ENCODE data around the gene FTCDNL1. TPM values are rescaled to one million over a fixed set of nuclear protein-coding genes. Genes with fewer than 3 reads are reported as not detected.

The FTCDNL1 gene
- total RNA-seq, 3 donors from 2014 or later: 2.1 to 5.1 (median 2.3) TPM

DNA sequence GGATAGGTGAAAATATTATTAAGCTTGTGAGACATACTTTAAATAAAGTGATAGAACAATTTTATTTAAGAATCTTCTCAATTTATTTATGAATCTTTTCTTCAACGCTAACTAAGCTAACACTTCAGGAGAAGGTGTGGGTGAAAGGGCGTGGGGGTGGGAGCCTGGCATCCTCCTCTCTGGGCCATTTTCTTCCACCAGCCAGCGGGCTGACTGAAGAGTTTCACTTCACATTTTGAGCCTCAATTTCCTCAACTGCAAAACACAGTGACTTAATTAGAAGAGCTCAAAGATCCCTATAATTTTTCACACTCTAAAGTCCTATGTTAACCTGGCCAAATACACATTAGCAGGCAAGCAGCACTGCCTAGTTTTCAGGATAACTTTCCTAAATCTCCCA is 94.8 kb downstream of the FTCDNL1 start:
- TF ChIP-seq, protein P1, sequence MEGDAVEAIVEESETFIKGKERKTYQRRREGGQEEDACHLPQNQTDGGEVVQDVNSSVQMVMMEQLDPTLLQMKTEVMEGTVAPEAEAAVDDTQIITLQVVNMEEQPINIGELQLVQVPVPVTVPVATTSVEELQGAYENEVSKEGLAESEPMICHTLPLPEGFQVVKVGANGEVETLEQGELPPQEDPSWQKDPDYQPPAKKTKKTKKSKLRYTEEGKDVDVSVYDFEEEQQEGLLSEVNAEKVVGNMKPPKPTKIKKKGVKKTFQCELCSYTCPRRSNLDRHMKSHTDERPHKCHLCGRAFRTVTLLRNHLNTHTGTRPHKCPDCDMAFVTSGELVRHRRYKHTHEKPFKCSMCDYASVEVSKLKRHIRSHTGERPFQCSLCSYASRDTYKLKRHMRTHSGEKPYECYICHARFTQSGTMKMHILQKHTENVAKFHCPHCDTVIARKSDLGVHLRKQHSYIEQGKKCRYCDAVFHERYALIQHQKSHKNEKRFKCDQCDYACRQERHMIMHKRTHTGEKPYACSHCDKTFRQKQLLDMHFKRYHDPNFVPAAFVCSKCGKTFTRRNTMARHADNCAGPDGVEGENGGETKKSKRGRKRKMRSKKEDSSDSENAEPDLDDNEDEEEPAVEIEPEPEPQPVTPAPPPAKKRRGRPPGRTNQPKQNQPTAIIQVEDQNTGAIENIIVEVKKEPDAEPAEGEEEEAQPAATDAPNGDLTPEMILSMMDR (IDR thresholded peaks at IDR 0.05): no peak
- no peaks in the 10 kb centered on the region for H3K9me3 ChIP-seq
- no peak for DNase-seq
- H3K36me3 ChIP-seq (ENCODE audit: low read depth): no peaks in the 10 kb centered on the region
- ATAC-seq: no peak
- intact Hi-C loops (cut with DNase I, micrococcal nuclease): no loop called here
- H3K4me3 ChIP-seq: no peak overlapping the region
- H3K4me1 ChIP-seq (ENCODE audit: low read depth): no peaks in the 10 kb centered on the region

DNA sequence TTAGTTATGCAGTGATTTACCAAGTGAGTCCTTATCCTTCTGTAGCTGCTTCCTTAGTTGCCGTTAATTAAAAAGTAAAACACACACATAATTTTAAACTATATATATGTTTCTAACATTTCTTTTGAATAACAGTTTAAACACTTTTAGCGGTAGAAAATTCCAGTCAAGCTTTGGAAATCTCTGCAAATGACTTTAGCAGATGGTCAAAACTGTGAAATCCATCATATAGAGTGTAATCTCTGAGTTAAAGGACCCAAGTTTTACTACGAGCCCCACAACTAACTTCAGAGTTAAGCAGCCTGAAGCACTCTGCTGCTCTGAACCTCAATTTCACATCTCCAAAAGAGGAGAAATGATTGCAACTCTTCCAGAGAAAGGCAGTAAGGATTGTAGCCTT is 96.2 kb downstream of the FTCDNL1 start:
- TF ChIP-seq, protein P1 (IDR thresholded peaks at IDR 0.05): no peak
- no peak for ATAC-seq

DNA sequence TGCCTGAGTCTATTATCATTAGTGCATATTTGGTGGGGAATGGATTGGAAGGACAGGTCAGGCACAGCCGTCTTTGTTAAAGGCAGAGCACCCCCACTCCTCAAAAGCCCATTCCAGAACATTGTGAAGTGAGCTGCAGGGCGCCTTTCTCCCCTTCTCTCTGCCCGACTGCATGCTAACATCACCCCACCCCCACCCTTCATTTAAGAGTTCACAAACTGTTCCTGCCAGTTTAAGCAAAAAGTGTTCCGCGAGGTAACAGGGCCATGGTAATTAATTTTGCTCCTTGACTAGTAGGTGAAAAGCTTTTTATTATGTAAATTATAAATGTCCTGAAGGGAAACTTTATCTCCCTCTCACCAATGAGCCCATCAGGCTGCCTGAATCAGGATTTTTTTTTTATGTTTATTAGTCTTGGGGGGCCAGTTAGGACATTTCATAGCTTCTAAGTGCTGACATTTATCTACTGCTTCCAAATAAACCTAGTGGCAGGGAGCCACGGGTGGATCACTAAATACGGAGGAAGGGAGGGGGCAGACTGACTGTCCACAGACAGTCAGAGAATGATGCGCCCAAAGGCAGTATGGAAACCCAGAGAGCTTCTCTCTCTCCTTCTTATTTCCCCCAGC is 99.4 kb downstream of the FTCDNL1 start:
- no peaks in the 10 kb centered on the region for H3K36me3 ChIP-seq (ENCODE audit: low read depth)
- H3K4me1 ChIP-seq (ENCODE audit: low read depth): no peaks in the 10 kb centered on the region
- DNase-seq: no peak
- no peak for ATAC-seq
- H3K9me3 ChIP-seq: no peaks in the 10 kb centered on the region
- intact Hi-C loops (cut with DNase I, micrococcal nuclease): no loop called here
- TF ChIP-seq, protein P1 (IDR thresholded peaks at IDR 0.05): no peak
- H3K4me3 ChIP-seq: no peak overlapping the region

More for the DNA sequence above, 96.2 kb downstream of the FTCDNL1 start:
- Histone ChIP-seq H3K4me1 (ENCODE audit: low read depth) (no peaks in the 10 kb centered on the region), H3K4me3 (no peak overlapping the region), H3K36me3 (ENCODE audit: low read depth) (no peaks in the 10 kb centered on the region), H3K9me3 (no peaks in the 10 kb centered on the region)
- intact Hi-C loops (cut with DNase I, micrococcal nuclease): no loop called here
- DNase-seq: no peak

DNA sequence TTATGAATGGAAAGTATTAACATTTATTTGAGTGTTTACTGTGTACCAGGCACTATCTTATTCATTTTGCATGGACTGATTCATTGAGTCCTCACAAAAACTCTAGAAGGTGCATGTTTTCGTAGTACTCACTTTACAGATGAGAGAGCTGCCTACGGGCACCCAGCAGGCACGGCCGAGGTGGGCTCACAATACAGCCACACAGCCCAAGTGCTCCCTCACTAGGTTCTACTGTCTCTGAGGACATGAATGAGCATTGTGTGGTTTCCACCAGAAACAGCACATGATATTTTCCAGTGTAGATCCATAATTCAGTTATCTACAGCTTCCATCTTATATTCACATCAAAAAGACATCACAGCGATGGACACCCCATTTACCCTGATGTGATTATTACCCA is 101.4 kb downstream of the FTCDNL1 start:
- intact Hi-C loops (cut with DNase I, micrococcal nuclease): no loop called here
- Histone ChIP-seq H3K9me3 (no peaks in the 10 kb centered on the region), H3K36me3 (ENCODE audit: low read depth) (no peaks in the 10 kb centered on the region), H3K4me1 (ENCODE audit: low read depth) (no peaks in the 10 kb centered on the region), H3K4me3 (no peak overlapping the region)
- DNase-seq (no peak), ATAC-seq (no peak)
- TF ChIP-seq, protein P1 (IDR thresholded peaks at IDR 0.05): no peak

DNA sequence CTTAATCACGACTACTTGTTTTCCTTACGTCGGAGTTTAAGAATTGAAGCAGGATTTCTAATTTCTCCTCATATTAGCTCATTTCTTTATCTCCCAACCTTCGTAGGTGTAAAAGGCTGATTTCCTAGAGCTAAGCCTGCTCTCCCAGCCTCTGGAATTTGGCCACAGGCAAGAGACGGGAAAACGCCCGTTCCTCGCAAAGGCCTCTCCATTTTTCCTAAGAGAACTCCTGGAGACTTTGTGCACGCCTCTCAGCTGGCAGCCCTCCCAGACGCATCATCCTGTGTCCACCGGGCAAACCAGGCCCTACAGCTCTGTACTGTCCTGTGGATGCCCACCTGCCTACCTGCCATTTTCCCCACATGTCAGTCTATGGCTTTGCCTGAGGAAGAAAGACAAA is 106.3 kb downstream of the FTCDNL1 start:
- ATAC-seq: no peak
- TF ChIP-seq, protein P1 (IDR thresholded peaks at IDR 0.05): no peak
- H3K9me3 ChIP-seq: no peaks in the 10 kb centered on the region
- H3K4me3 ChIP-seq: no peak overlapping the region
- DNase-seq: no peak
- H3K36me3 ChIP-seq (ENCODE audit: low read depth): no peaks in the 10 kb centered on the region
- H3K4me1 ChIP-seq (ENCODE audit: low read depth): peaks cover 4% of the 10 kb centered on the region
- intact Hi-C loops (cut with DNase I, micrococcal nuclease): no loop called here

DNA sequence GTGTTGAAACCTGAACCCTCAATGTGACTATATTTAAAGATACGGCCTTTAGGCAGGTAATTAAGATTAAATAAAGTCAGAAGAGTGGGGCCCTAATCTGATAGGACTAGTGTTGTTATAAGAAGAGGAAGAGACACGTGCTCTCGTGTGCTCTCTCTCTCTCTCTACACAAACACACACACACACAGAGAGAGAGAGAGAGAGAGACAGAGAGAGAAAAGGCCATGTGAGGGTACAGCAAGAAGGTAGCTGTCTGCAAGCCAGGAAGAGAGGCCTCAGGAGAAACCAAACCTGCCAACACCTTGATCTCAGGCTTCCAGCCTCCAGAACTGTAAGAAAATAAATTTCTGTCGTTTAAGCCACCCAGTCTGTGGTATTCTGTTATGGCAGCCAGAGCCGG is 106.7 kb downstream of the FTCDNL1 start:
- no peaks in the 10 kb centered on the region for H3K36me3 ChIP-seq (ENCODE audit: low read depth)
- ATAC-seq (no peak), DNase-seq (no peak)
- no peak overlapping the region for H3K4me3 ChIP-seq
- peaks cover 8% of the 10 kb centered on the region for H3K4me1 ChIP-seq (ENCODE audit: low read depth)
- H3K9me3 ChIP-seq: no peaks in the 10 kb centered on the region
- intact Hi-C loops (cut with DNase I, micrococcal nuclease): no loop called here
- TF ChIP-seq, protein P1 (IDR thresholded peaks at IDR 0.05): no peak
